Mucosa of stomach (tissue), 1 donor: ENCODE measurements around the gene OR52D1.

Experiments used
- H3K27me3 ChIP-seq: one replicate; pipeline ENCODE4 v1.7.0; 2013; ENCODE audit warnings: mild to moderate bottlenecking, low read length; ENCODE audit not compliant: control insufficient read depth, insufficient read depth
- H3K36me3 ChIP-seq: one replicate; pipeline ENCODE4 v1.7.0; 2013; ENCODE audit warnings: low read length; ENCODE audit not compliant: control insufficient read depth, insufficient read depth
- H3K4me1 ChIP-seq: one replicate; pipeline ENCODE4 v1.7.0; 2013; ENCODE audit warnings: mild to moderate bottlenecking, low read length; ENCODE audit not compliant: control insufficient read depth, insufficient read depth
- H3K4me3 ChIP-seq: one replicate; pipeline ENCODE4 v1.7.0; 2013; ENCODE audit warnings: low read length
- H3K9ac ChIP-seq: one replicate; pipeline ENCODE4 v1.7.0; 2013; ENCODE audit warnings: mild to moderate bottlenecking, low read length, moderate library complexity
- H3K9me3 ChIP-seq: one replicate; pipeline ENCODE4 v1.7.0; 2013; ENCODE audit warnings: mild to moderate bottlenecking, low read length, moderate library complexity; ENCODE audit not compliant: control insufficient read depth
- donor health status: Pancreatic carcinoma.

Gene OR52D1

DNA sequence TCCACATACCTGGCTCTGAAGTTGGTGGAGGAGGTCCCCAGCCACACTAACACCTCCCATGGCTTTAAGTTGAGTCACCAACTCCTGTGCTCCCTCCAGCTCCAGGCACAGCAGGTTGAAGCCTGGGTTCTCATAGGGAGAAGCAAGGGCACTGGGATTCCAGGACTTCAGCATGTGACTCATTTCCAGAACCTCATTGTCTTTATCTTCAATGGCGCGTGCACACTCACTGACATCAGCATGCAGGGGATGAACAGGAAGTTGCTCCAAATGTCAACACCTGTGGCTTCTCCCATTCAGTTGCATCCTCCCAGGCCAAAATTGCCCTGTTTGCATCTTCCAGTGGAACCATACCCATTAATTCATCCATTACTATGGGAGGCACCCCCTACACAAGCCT, 33.8 kb downstream of the OR52D1 start:
- Histone ChIP-seq H3K36me3 (no peaks in the 10 kb centered on the region), H3K9me3 (no peaks in the 10 kb centered on the region), H3K27me3 (no peaks in the 10 kb centered on the region), H3K4me3 (no peak overlapping the region), H3K4me1 (no peaks in the 10 kb centered on the region), H3K9ac (no peak overlapping the region)

DNA sequence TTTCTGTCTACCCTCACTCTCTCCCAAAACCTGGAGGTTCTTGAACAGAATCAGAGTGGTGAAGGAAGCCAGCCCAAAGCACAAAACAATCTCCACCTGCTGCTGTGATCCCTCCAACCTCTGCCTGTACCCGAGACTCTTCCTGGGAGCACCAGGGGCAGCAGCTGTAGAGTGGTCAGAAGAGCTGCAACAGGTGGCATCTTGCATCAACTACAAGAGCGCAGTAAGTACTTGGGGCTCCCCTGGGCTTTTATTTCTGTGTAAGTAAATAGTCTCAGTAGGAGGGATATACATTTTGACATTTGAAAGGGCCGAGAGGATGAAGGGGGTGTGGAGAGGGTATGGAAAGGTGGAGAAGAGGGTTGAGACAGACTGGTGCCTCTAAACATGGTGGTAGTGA, 36.3 kb downstream of the OR52D1 start:
- H3K9ac ChIP-seq, result no peak overlapping the region
- H3K4me1 ChIP-seq, result no peaks in the 10 kb centered on the region
- no peaks in the 10 kb centered on the region for H3K27me3 ChIP-seq
- H3K4me3 ChIP-seq, result no peak overlapping the region
- H3K9me3 ChIP-seq, result no peaks in the 10 kb centered on the region
- H3K36me3 ChIP-seq, result no peaks in the 10 kb centered on the region

DNA sequence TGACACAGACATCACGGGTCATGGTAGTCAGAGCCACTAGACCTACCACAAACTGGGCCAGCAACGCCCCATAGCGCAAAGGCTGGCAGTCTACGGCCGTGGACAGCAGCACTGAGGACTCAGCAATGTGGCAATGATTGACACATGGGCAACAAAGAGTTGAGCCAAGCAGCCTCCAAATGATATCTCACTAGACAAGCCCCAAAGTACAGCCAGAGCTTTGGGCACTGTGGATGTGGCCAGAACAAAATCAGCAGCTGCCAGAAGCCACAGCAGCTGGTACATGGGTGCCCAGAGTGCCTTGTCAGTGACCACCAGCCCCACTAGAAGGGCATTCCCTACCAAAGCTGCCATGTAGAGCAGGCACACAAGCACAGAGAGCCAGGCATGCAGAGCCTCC, 39.2 kb downstream of the OR52D1 start:
- H3K9me3 ChIP-seq, result no peaks in the 10 kb centered on the region
- no peak overlapping the region for H3K9ac ChIP-seq
- H3K36me3 ChIP-seq, result no peaks in the 10 kb centered on the region
- H3K4me1 ChIP-seq, result no peaks in the 10 kb centered on the region
- no peaks in the 10 kb centered on the region for H3K27me3 ChIP-seq
- no peak overlapping the region for H3K4me3 ChIP-seq

DNA sequence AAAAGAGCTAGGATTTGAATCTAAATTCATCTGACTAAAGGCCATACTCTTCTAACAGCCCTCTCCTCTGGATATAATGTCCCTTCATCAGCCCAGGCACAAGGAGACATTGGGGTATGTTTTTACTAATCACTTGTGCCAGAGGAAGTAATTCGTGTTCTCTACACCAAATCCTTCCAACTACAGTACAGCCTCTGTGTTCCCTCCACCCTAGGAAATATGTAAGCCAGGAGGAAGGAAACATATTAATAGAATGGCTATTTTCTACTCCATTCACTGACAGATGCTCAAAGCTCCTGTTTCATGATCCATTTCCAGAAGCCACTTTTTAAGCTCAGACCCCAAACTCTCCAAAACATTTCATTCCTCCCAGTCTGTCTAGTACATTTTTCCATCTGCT, 40.0 kb downstream of the OR52D1 start:
- no peaks in the 10 kb centered on the region for H3K27me3 ChIP-seq
- no peaks in the 10 kb centered on the region for H3K36me3 ChIP-seq
- no peaks in the 10 kb centered on the region for H3K9me3 ChIP-seq
- no peak overlapping the region for H3K4me3 ChIP-seq
- no peak overlapping the region for H3K9ac ChIP-seq
- H3K4me1 ChIP-seq, result no peaks in the 10 kb centered on the region

DNA sequence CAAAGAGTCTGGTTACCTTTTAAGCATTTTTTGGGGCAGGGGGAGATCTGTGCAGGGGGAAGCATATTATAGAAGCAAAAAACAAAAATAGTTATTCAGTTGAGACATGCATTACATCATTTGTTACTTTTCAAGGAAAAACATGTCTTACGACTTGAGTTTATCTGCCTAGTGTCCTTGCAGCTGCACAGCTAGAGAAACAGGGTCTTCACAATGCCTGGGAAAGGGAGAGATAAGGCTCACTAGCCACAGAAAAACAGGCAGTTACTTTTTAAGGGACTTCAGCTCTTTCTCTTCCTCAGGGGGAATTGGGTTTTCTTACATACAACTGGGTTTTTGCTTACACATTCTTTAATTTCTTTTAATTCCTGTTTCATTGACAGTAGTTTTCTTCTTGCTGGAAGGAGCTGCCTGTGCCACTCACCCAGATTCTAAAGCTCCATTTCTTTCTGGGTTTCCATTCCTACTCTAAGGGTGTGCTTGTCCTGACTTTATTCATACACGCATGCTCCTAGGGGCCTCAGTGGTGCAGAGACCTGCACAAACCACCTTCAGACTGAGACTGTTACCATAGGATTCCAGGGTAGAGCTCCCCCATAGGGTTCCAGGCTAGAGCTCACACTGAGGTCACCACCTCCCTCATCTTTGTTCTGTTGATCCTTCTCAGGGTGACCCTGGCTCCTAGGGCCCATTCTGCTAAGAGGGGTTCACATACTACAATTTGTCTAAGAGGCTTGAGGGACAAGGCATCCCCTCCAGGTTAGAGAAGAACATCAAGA, 42.8 kb downstream of the OR52D1 start:
- no peaks in the 10 kb centered on the region for H3K27me3 ChIP-seq
- H3K4me3 ChIP-seq, result no peak overlapping the region
- no peak overlapping the region for H3K9ac ChIP-seq
- no peaks in the 10 kb centered on the region for H3K36me3 ChIP-seq
- H3K4me1 ChIP-seq, result no peaks in the 10 kb centered on the region
- H3K9me3 ChIP-seq, result no peaks in the 10 kb centered on the region

- no peak overlapping the region for H3K4me3 ChIP-seq
- H3K9ac ChIP-seq, result no peak overlapping the region
- no peaks in the 10 kb centered on the region for H3K27me3 ChIP-seq
- H3K9me3 ChIP-seq, result no peaks in the 10 kb centered on the region
- no peaks in the 10 kb centered on the region for H3K36me3 ChIP-seq
- H3K4me1 ChIP-seq, result no peaks in the 10 kb centered on the region
Observed at GRCh38 chr11:5534046-5534445, 45.6 kb downstream of the OR52D1 start.

GRCh38 chr11:5536482-5536881, 48.0 kb downstream of the OR52D1 start:
- Histone ChIP-seq H3K4me1 (no peaks in the 10 kb centered on the region), H3K9me3 (no peaks in the 10 kb centered on the region), H3K9ac (no peak overlapping the region), H3K4me3 (no peak overlapping the region), H3K36me3 (no peaks in the 10 kb centered on the region), H3K27me3 (no peaks in the 10 kb centered on the region)
